Osteocyte (in vitro differentiated cells): Measurements from ENCODE around the gene C8B. TPM values are rescaled to one million over a fixed set of nuclear protein-coding genes. Genes with fewer than 3 reads are reported as not detected.

ENCODE experiments used
- DNase-seq: peaks from one replicate; pipeline ENCODE4 v3.0.0; 2021; ENCODE audit warnings: mixed read lengths; ENCODE audit not compliant: unreplicated experiment; ENCODE audit errors: extremely low spot score
- H3K27ac Mint-ChIP-seq: one replicate; pipeline ENCODE4 v1.8.0; 2021; ENCODE audit warnings: mild to moderate bottlenecking, mixed read lengths; ENCODE audit not compliant: unreplicated experiment
- H3K27me3 Mint-ChIP-seq: one replicate; pipeline ENCODE4 v1.8.0; 2021; ENCODE audit warnings: mixed read lengths; ENCODE audit not compliant: unreplicated experiment
- H3K36me3 Mint-ChIP-seq: one replicate; pipeline ENCODE4 v1.8.0; 2021; ENCODE audit warnings: mixed read lengths; ENCODE audit not compliant: unreplicated experiment
- H3K4me1 Mint-ChIP-seq: one replicate; pipeline ENCODE4 v1.8.0; 2021; ENCODE audit warnings: mixed read lengths; ENCODE audit not compliant: unreplicated experiment
- H3K4me3 Mint-ChIP-seq: one replicate; pipeline ENCODE4 v1.8.0; 2021; ENCODE audit warnings: mild to moderate bottlenecking, moderate library complexity, mixed read lengths; ENCODE audit not compliant: unreplicated experiment
- H3K9me3 Mint-ChIP-seq: one replicate; pipeline ENCODE4 v1.8.0; 2021; ENCODE audit warnings: mixed read lengths; ENCODE audit not compliant: unreplicated experiment
- CTCF ChIP-seq: fragments of 200-600 bp; sonication (generic); IDR thresholded peaks from 2 replicates; pipeline ENCODE4 v1.5.0; 2021; ENCODE audit warnings: antibody characterized with exemption, mild to moderate bottlenecking, moderate library complexity
- total RNA-seq: library from RNA; stranded (reverse); gene quantifications from 2 replicates; pipeline ENCODE4 v1.2.1, GENCODE V29; 2021

Gene C8B
- total RNA-seq, 1 donor from 2014 or later = not detected

GRCh38 chr1:56898879-56899278 is 66.9 kb downstream of the C8B start:
- H3K27ac Mint-ChIP-seq = no peak overlapping the region
- H3K9me3 Mint-ChIP-seq = no peaks in the 10 kb centered on the region
- no peak for TF ChIP-seq CTCF
- H3K27me3 Mint-ChIP-seq = peaks cover 18% of the 10 kb centered on the region
- no peaks in the 10 kb centered on the region for H3K36me3 Mint-ChIP-seq
- no peak for DNase-seq
- no peak overlapping the region for H3K4me3 Mint-ChIP-seq
- no peaks in the 10 kb centered on the region for H3K4me1 Mint-ChIP-seq

GRCh38 chr1:56898005-56898373 is 67.8 kb downstream of the C8B start:
- Mint-ChIP-seq H3K36me3 (no peaks in the 10 kb centered on the region), H3K27me3 (peaks cover 18% of the 10 kb centered on the region), H3K4me1 (no peaks in the 10 kb centered on the region), H3K4me3 (no peak overlapping the region), H3K9me3 (no peaks in the 10 kb centered on the region), H3K27ac (no peak overlapping the region)
- no peak for DNase-seq
- no peak for TF ChIP-seq CTCF

GRCh38 chr1:56897150-56898004 is 68.4 kb downstream of the C8B start:
- TF ChIP-seq CTCF = no peak
- H3K4me3 Mint-ChIP-seq = no peak overlapping the region
- peaks cover 14% of the 10 kb centered on the region for H3K27me3 Mint-ChIP-seq
- H3K27ac Mint-ChIP-seq = no peak overlapping the region
- no peak for DNase-seq
- H3K36me3 Mint-ChIP-seq = no peaks in the 10 kb centered on the region
- no peaks in the 10 kb centered on the region for H3K9me3 Mint-ChIP-seq
- H3K4me1 Mint-ChIP-seq = no peaks in the 10 kb centered on the region

- Mint-ChIP-seq H3K4me3 (no peak overlapping the region), H3K36me3 (no peaks in the 10 kb centered on the region), H3K27me3 (no peaks in the 10 kb centered on the region), H3K27ac (no peak overlapping the region), H3K9me3 (no peaks in the 10 kb centered on the region), H3K4me1 (no peaks in the 10 kb centered on the region)
- TF ChIP-seq CTCF = no peak
- DNase-seq = no peak
Measured at GRCh38 chr1:56894014-56894413, 71.8 kb downstream of the C8B start.

GRCh38 chr1:56890229-56890628 is 75.6 kb downstream of the C8B start:
- Mint-ChIP-seq H3K36me3 (no peaks in the 10 kb centered on the region), H3K4me3 (no peak overlapping the region), H3K4me1 (no peaks in the 10 kb centered on the region), H3K27ac (no peak overlapping the region), H3K27me3 (no peaks in the 10 kb centered on the region), H3K9me3 (no peaks in the 10 kb centered on the region)
- TF ChIP-seq CTCF = no peak
- DNase-seq = no peak
